ENCODE measurements around the gene MRS2. TPM values are rescaled to one million over a fixed set of nuclear protein-coding genes. Genes with fewer than 3 reads are reported as not detected.
"Not testable (repeated sequence)": the region's sequence is repeated elsewhere in the genome, so short reads cannot be mapped to it uniquely, and the experiment has no call there.

The MRS2 gene
- total RNA-seq, 3 donors from 2014 or later = 20.3 to 34.0 (median 26.7) TPM

GRCh38 chr6:24403501-24403824, 727 bp downstream of the MRS2 start:
- DNase-seq (ENCODE audit: low spot score in 2 of 2) = no peak
- H3K27me3 ChIP-seq = no peaks in the 10 kb centered on the region
- H3K9me3 ChIP-seq = no peaks in the 10 kb centered on the region
- H3K36me3 ChIP-seq = no peaks in the 10 kb centered on the region
- TF ChIP-seq POLR2AphosphoS5 (IDR thresholded peaks at IDR 0.05) (no peak), CTCF (IDR thresholded peaks at IDR 0.05) (no peak), POLR2A (IDR thresholded peaks at IDR 0.05) (no peak)
- H3K4me1 ChIP-seq = no peaks in the 10 kb centered on the region
- peak overlapping the region; percentile 80 to 95 (median 81) for H3K4me3 ChIP-seq
- peak overlapping the region; percentile 57 to 64 for H3K27ac ChIP-seq
- intact Hi-C loops (cut with DNase I; ENCODE audit: low total_unique reads) = no loop called here

GRCh38 chr6:24405262-24405661, 2.5 kb downstream of the MRS2 start:
- H3K9me3 ChIP-seq = no peaks in the 10 kb centered on the region
- TF ChIP-seq POLR2A (IDR thresholded peaks at IDR 0.05) = no peak
- TF ChIP-seq POLR2AphosphoS5 (IDR thresholded peaks at IDR 0.05) = no peak
- TF ChIP-seq CTCF (IDR thresholded peaks at IDR 0.05) = no peak
- no peaks in the 10 kb centered on the region for H3K36me3 ChIP-seq
- no peaks in the 10 kb centered on the region for H3K27me3 ChIP-seq
- DNase-seq (ENCODE audit: low spot score in 2 of 2) = no peak
- no peak overlapping the region for H3K4me3 ChIP-seq
- no peak overlapping the region for H3K27ac ChIP-seq
- intact Hi-C loops (cut with DNase I; ENCODE audit: low total_unique reads) = no loop called here
- no peaks in the 10 kb centered on the region for H3K4me1 ChIP-seq

DNA sequence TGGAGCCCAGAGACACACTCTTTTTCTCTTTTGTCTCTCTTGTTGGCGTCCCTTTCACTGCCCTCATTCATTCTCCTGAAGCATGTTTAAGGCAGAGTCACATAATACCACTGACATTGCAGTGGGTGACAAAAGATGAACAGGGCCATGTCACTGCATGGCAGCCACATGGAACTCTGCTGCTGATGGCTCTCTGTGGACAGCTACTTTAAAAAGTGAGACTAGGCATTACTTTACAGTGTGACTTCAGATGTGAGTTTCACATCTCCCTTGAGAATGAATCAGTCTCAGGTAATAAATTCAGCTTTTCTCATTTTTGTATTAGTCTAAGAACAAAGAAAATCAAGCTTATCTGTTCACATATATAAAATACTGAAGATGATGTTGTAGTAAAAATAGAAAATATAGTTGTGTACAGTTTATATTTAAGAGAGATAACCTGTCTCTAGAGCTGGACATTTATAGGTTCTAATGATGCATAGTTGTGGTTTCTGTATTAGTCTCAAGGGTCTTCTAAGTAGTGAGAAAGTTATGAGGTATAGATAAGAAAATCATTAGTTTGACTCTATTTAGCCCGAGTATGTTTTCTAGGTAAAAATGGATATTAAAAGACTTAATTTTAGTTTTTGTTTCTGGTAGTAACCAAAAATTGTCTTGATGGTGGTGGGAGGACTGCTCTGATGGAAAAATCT, 6.1 kb downstream of the MRS2 start:
- H3K27ac ChIP-seq = no peak overlapping the region
- intact Hi-C loops (cut with DNase I; ENCODE audit: low total_unique reads) = no loop called here
- H3K27me3 ChIP-seq = no peaks in the 10 kb centered on the region
- no peaks in the 10 kb centered on the region for H3K4me1 ChIP-seq
- no peaks in the 10 kb centered on the region for H3K9me3 ChIP-seq
- DNase-seq (ENCODE audit: low spot score in 2 of 2) = no peak
- H3K36me3 ChIP-seq = peaks cover 2% of the 10 kb centered on the region
- TF ChIP-seq CTCF (IDR thresholded peaks at IDR 0.05) = no peak
- no peak for TF ChIP-seq POLR2AphosphoS5 (IDR thresholded peaks at IDR 0.05)
- TF ChIP-seq POLR2A (IDR thresholded peaks at IDR 0.05) = no peak
- no peak overlapping the region for H3K4me3 ChIP-seq

GRCh38 chr6:24410622-24411021, 7.9 kb downstream of the MRS2 start:
- DNase-seq (ENCODE audit: low spot score in 2 of 2) = no peak
- no peaks in the 10 kb centered on the region for H3K4me1 ChIP-seq
- intact Hi-C loops (cut with DNase I; ENCODE audit: low total_unique reads) = no loop called here
- no peaks in the 10 kb centered on the region for H3K27me3 ChIP-seq
- no peaks in the 10 kb centered on the region for H3K9me3 ChIP-seq
- no peak overlapping the region for H3K27ac ChIP-seq
- H3K36me3 ChIP-seq = peaks cover 4% of the 10 kb centered on the region
- H3K4me3 ChIP-seq = no peak overlapping the region
- TF ChIP-seq POLR2AphosphoS5 (IDR thresholded peaks at IDR 0.05) (no peak), POLR2A (IDR thresholded peaks at IDR 0.05) (no peak), CTCF (IDR thresholded peaks at IDR 0.05) (no peak)

GRCh38 chr6:24412294-24412693, 9.6 kb downstream of the MRS2 start:
- intact Hi-C loops (cut with DNase I; ENCODE audit: low total_unique reads) = no loop called here
- TF ChIP-seq POLR2A (IDR thresholded peaks at IDR 0.05) (no peak), CTCF (IDR thresholded peaks at IDR 0.05) (no peak), POLR2AphosphoS5 (IDR thresholded peaks at IDR 0.05) (no peak)
- no peak overlapping the region for H3K4me3 ChIP-seq
- H3K36me3 ChIP-seq = peaks cover 4% of the 10 kb centered on the region
- no peaks in the 10 kb centered on the region for H3K4me1 ChIP-seq
- no peak for DNase-seq (ENCODE audit: low spot score in 2 of 2)
- no peak overlapping the region for H3K27ac ChIP-seq
- no peaks in the 10 kb centered on the region for H3K9me3 ChIP-seq
- no peaks in the 10 kb centered on the region for H3K27me3 ChIP-seq

DNA sequence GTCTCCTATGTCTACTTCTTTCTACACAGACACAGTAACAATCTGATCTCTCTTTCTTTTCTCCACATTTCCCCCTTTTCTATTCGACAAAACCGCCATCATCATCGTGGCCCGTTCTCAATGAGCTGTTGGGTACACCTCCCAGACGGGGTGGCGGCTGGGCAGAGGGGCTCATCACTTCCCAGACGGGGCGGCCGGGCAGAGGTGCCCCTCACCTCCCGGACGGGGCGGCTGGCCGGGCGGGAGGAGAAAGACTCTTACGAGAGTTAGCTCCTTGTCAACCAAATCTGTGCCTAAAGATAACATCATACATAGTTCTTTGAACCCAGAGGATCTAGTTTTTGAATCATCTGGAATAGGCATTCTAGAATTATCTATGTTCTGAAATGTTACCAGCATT, 11.8 kb downstream of the MRS2 start:
- H3K9me3 ChIP-seq; intact Hi-C loops (cut with DNase I; ENCODE audit: low total_unique reads); H3K27ac ChIP-seq; H3K4me3 ChIP-seq; H3K27me3 ChIP-seq; H3K4me1 ChIP-seq; DNase-seq (ENCODE audit: low spot score in 2 of 2); H3K36me3 ChIP-seq: not testable (repeated sequence)

Measured in breast epithelium (tissue), 4 donors.